Uterus (tissue), 2 donors: ENCODE data around the gene PHF12.

Source experiments
- CTCF ChIP-seq, 4 experiments: fragments of 200-600 bp in 2 of 4; fragments of 450-650 bp in 2 of 4; sonication (generic) in 2 of 4; IDR thresholded peaks; one replicate each; pipeline ENCODE4 v1.5.1; 2016 to 2019; ENCODE audit warnings: antibody characterized with exemption in 4 of 4, mild to moderate bottlenecking in 2 of 4, moderate library complexity in 1 of 4
- POLR2A ChIP-seq, 2 donors: fragments of 450-650 bp; IDR thresholded peaks; one replicate each; pipeline ENCODE4 v1.6.1; 2016; ENCODE audit warnings: antibody characterized with exemption in 2 of 2, mild to moderate bottlenecking in 1 of 2, moderate library complexity in 1 of 2

GRCh38 chr17:28926786-28927185, 24.5 kb downstream of the PHF12 start:
- TF ChIP-seq POLR2A (IDR thresholded peaks at IDR 0.05) (no peak), CTCF (IDR thresholded peaks at IDR 0.05) (no peak)
